Measurements from ENCODE around the gene GSTM3. TPM values are rescaled to one million over a fixed set of nuclear protein-coding genes. Genes with fewer than 3 reads are reported as not detected.

Gene GSTM3
- total and polyA plus RNA-seq, 4 donors: 11.0 to 39.5 (median 22.9) TPM

DNA sequence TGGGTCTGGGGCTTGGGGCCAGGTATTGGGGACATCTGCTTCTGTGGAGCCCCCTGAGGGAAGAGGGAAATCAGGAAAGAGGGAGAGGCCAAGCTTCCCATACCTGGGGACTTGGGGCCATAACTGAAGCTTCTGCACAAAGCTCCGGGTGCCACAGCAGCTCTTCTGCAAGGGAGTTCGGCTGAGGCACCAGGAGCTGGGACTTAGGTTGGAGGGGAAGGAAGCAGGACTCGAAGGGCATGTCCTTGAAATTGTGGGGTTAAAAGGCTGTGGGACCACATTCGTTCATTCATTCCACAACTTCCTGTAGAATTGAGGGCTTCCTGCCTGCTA lies 24.6 kb upstream of the GSTM3 start:
- H3K9ac ChIP-seq (ENCODE audit: insufficient read depth in 1 of 2, low read length in 2 of 2): no peak overlapping the region
- ATAC-seq (ENCODE audit: insufficient read depth, low FRiP score): no peak
- peaks cover 0 to 10% (median 0%) of the 10 kb centered on the region in 5 donors for H3K4me1 ChIP-seq (ENCODE audit: control insufficient read depth in 5 of 5, insufficient read depth in 5 of 5, low read length in 5 of 5)
- no peak overlapping the region for H3K27ac ChIP-seq (ENCODE audit: low read depth in 1 of 2, low read length in 1 of 2)
- H3K27me3 ChIP-seq (ENCODE audit: control insufficient read depth in 3 of 3, insufficient read depth in 3 of 3, low read length in 2 of 3): no peaks in the 10 kb centered on the region
- H3K36me3 ChIP-seq (ENCODE audit: control insufficient read depth in 4 of 4, insufficient read depth in 4 of 4, low read length in 4 of 4): no peaks in the 10 kb centered on the region
- DNase-seq: no peak
- H3K4me3 ChIP-seq: no peak overlapping the region
- TF ChIP-seq, protein P1, sequence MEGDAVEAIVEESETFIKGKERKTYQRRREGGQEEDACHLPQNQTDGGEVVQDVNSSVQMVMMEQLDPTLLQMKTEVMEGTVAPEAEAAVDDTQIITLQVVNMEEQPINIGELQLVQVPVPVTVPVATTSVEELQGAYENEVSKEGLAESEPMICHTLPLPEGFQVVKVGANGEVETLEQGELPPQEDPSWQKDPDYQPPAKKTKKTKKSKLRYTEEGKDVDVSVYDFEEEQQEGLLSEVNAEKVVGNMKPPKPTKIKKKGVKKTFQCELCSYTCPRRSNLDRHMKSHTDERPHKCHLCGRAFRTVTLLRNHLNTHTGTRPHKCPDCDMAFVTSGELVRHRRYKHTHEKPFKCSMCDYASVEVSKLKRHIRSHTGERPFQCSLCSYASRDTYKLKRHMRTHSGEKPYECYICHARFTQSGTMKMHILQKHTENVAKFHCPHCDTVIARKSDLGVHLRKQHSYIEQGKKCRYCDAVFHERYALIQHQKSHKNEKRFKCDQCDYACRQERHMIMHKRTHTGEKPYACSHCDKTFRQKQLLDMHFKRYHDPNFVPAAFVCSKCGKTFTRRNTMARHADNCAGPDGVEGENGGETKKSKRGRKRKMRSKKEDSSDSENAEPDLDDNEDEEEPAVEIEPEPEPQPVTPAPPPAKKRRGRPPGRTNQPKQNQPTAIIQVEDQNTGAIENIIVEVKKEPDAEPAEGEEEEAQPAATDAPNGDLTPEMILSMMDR (IDR thresholded peaks at IDR 0.05; ENCODE audit: control extremely low read depth, extremely low read depth): no peak
- WGBS, 2 donors: 64 to 72% methylated on average over 4 of the region's 4 CpGs
- H3K9me3 ChIP-seq (ENCODE audit: control insufficient read depth in 4 of 4, insufficient read depth in 3 of 4, low read length in 3 of 4): no peaks in the 10 kb centered on the region

DNA sequence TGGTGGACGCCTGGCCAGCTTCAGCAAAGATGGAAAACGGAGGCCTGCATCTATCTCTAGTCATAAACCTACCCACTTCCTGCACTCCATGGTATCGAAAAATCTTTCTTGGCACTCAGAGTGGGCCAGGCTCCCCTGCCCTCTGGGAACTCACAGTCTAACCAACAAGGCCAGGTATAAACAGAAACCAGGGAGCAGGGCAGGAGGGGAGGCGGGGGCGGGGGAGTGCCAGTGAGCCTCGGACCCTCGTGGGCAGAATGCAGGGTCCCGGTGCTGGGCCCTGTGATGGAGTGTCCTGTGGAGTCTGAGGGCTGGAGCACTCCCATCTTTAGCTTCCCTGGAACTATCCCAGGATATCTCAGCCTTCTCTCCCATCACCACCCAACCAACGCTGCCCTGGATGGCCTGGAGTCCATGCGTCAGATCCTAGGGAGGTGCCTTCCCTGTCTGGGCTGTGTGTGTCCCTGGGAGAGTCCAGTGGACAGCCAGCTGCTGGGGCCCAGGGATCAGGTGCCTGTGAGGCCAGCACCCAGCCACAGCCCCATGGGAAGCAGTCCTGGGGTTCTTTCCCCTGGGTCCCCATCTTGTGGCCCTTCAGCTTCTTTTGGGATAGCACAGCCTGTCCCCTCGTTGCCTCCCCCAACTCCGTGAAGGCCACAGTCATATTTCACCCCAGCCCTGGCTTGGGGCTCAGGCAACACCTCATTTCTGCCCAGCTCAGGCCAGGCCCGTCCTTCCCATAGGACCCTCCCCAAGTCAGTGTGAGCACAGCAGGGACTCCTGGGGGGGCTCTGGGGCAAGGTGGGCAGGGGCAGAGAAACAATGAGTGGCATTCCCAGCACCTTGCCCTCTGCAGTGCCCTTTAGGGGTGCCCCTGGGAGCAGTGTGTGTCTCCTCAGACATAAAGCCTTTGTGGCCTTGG lies 24.0 kb upstream of the GSTM3 start:
- ATAC-seq (ENCODE audit: insufficient read depth, low FRiP score) (no peak), DNase-seq (no peak)
- Histone ChIP-seq H3K27me3 (ENCODE audit: control insufficient read depth in 3 of 3, insufficient read depth in 3 of 3, low read length in 2 of 3) (no peaks in the 10 kb centered on the region), H3K4me1 (ENCODE audit: control insufficient read depth in 5 of 5, insufficient read depth in 5 of 5, low read length in 5 of 5) (peaks cover 0 to 10% (median 0%) of the 10 kb centered on the region in 5 donors), H3K9me3 (ENCODE audit: control insufficient read depth in 4 of 4, insufficient read depth in 3 of 4, low read length in 3 of 4) (no peaks in the 10 kb centered on the region), H3K9ac (ENCODE audit: insufficient read depth in 1 of 2, low read length in 2 of 2) (no peak overlapping the region), H3K27ac (ENCODE audit: low read depth in 1 of 2, low read length in 1 of 2) (no peak overlapping the region), H3K4me3 (no peak overlapping the region), H3K36me3 (ENCODE audit: control insufficient read depth in 4 of 4, insufficient read depth in 4 of 4, low read length in 4 of 4) (no peaks in the 10 kb centered on the region)
- WGBS, 2 donors: 91 to 93% methylated on average over 13 of the region's 13 CpGs
- TF ChIP-seq, protein P1 (IDR thresholded peaks at IDR 0.05; ENCODE audit: control extremely low read depth, extremely low read depth): no peak

DNA sequence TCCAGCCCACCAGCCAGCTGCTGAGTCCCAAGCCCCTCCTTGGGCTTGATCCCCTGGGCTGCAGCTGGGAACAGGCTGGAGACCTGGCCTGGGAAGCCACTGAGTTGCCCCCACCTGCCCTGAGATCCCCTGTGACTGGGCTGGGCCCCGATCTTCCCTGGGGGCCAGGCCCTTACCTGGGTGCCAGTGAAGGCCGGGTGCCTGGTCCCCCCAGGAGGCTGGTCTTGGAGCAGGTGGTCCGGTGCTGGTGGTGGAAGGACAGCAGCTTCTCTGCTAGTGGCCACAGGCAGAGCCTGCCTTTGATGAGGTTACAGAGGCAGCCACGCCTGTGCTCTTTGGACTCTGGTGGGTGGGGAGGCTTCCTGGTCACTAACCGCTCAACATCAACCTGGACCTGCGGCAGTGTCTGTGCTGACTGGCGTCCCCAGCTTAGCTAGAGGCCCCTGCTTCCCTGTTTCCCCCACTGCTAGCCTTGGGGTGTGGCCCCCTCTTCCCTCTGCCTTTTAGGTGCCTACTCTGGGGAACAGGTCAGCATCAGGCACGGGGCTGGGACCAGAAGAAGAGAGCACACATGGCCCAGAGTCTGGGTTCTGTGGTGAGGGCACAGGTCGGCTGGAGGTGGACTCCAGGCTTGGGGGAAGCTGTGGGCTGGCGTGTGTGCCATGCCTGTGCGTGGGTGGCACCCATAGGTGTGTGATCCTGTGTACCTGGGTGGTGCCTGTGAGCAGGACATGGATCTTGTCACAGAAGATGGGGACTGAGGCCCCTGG lies 23.0 kb upstream of the GSTM3 start, which contains the start of gene EPS8L3:
Gene EPS8L3 (minus strand): TSS at position 278 of the 770 bp plus-strand sequence. CDS start 2,174 bp downstream, outside the sequence.
- TF ChIP-seq, protein P1 (IDR thresholded peaks at IDR 0.05; ENCODE audit: control extremely low read depth, extremely low read depth): no peak
- Histone ChIP-seq H3K27me3 (ENCODE audit: control insufficient read depth in 3 of 3, insufficient read depth in 3 of 3, low read length in 2 of 3) (no peaks in the 10 kb centered on the region), H3K4me1 (ENCODE audit: control insufficient read depth in 5 of 5, insufficient read depth in 5 of 5, low read length in 5 of 5) (peaks cover 0 to 10% (median 0%) of the 10 kb centered on the region in 5 donors), H3K4me3 (no peak within 1 kb of the TSS), H3K9ac (ENCODE audit: insufficient read depth in 1 of 2, low read length in 2 of 2) (no peak within 1 kb of the TSS), H3K9me3 (ENCODE audit: control insufficient read depth in 4 of 4, insufficient read depth in 3 of 4, low read length in 3 of 4) (no peaks in the 10 kb centered on the region), H3K36me3 (ENCODE audit: control insufficient read depth in 4 of 4, insufficient read depth in 4 of 4, low read length in 4 of 4) (no peaks in the 10 kb centered on the region), H3K27ac (ENCODE audit: low read depth in 1 of 2, low read length in 1 of 2) (peak within 1 kb of the TSS in 1 of 2 donors; percentile 36)
- ATAC-seq (ENCODE audit: insufficient read depth, low FRiP score): no peak
- no peak for DNase-seq
- 87 to 88% methylated on average over 11 of the region's 11 CpGs for whole genome bisulfite sequencing, 2 donors

Data from lung (tissue), 12 donors.